HL-60 (cell line): Measurements from ENCODE around the gene CHD5.

Experiments used
- DNase-seq, 2 experiments: peaks; one replicate each; pipeline ENCODE4 v3.0.0-alpha.2; 2010 to 2020; ENCODE audit warnings: low read depth in 1 of 2, low spot score in 1 of 2
- H3K27ac ChIP-seq: fragments of 250-450 bp; sonication (Bioruptor Pico); replicated peaks from 2 replicates; pipeline ENCODE4 v1.5.1; 2020; ENCODE audit warnings: mild to moderate bottlenecking, moderate library complexity
- H3K27me3 ChIP-seq: fragments of 250-450 bp; sonication (Bioruptor Pico); 2 replicates; pipeline ENCODE4 v1.5.1; 2021; ENCODE audit warnings: mild to moderate bottlenecking, moderate library complexity; ENCODE audit not compliant: insufficient read depth, poor library complexity, severe bottlenecking
- H3K4me3 ChIP-seq: replicated peaks from 2 replicates; pipeline ENCODE4 v1.5.1; 2011; ENCODE audit warnings: mild to moderate bottlenecking, control low read depth, low read length; ENCODE audit not compliant: insufficient read depth
- GABPA ChIP-seq: IDR thresholded peaks from 2 replicates; pipeline ENCODE4 v1.6.1; 2012; ENCODE audit warnings: low read depth
- POLR2AphosphoS5 ChIP-seq: IDR thresholded peaks from 2 replicates; pipeline ENCODE4 v1.6.1; 2012; ENCODE audit warnings: low read depth
- SPI1 ChIP-seq: IDR thresholded peaks from 2 replicates; pipeline ENCODE4 v1.6.1; 2012; ENCODE audit warnings: low read depth, mild to moderate bottlenecking, borderline replicate concordance
- TF ChIP-seq, protein P1 (sequence below): IDR thresholded peaks from one replicate; pipeline ENCODE4 v1.5.1; 2011; ENCODE audit warnings: low read length, control low read depth, inconsistent platforms; ENCODE audit not compliant: insufficient read depth
- TF ChIP-seq, protein P2 (sequence below): IDR thresholded peaks from 2 replicates; pipeline ENCODE4 v1.6.1; 2012; ENCODE audit warnings: low read depth; ENCODE audit not compliant: insufficient replicate concordance

Gene CHD5

DNA sequence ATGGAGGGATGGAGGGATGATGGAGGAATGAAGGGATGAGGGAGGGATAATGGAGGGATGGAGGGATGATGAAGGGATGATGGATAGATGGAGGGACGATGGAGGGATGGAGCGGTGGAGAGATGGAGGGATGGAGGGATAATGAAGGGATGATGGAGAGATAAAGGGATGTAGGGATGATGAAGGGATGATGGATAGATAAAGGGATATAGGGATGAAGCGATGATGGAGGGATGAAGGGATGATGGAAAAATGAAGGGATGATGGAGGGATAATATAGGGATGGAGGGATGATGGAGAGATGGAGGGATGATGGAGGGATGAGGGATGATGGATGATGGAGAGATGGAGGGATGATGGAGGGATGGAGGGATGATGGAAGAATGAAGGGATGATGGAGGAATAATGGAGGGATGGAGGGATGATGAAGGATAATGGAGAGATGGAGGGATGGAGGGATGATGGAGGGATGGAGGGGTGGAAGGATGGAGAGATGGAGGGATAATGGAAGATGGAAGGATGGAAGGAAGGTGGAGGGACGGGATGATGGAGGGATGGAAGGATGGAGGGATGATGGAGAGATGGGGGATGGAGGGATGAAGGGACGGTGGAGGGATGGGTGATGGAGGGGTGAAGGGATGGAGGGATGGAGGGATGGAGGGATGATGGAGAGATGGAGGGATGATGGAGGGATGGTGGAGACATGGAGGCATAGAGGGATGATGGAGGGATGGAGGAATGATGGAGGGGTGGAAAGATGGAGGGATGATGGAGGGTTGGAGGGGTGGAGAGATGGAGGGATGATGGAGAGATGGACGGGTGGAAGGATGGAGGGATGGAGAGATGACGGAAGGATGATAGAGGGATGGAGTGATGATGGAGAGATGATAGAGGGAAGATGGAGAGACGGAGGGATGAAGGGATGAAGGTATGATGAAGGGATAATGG, 72.4 kb downstream of the CHD5 start:
- Histone ChIP-seq H3K27ac (no peak overlapping the region), H3K4me3 (no peak overlapping the region), H3K27me3 (peaks cover 5% of the 10 kb centered on the region)
- TF ChIP-seq POLR2AphosphoS5 (no peak), GABPA (no peak), SPI1 (no peak)
- TF ChIP-seq, protein P1, sequence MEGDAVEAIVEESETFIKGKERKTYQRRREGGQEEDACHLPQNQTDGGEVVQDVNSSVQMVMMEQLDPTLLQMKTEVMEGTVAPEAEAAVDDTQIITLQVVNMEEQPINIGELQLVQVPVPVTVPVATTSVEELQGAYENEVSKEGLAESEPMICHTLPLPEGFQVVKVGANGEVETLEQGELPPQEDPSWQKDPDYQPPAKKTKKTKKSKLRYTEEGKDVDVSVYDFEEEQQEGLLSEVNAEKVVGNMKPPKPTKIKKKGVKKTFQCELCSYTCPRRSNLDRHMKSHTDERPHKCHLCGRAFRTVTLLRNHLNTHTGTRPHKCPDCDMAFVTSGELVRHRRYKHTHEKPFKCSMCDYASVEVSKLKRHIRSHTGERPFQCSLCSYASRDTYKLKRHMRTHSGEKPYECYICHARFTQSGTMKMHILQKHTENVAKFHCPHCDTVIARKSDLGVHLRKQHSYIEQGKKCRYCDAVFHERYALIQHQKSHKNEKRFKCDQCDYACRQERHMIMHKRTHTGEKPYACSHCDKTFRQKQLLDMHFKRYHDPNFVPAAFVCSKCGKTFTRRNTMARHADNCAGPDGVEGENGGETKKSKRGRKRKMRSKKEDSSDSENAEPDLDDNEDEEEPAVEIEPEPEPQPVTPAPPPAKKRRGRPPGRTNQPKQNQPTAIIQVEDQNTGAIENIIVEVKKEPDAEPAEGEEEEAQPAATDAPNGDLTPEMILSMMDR = no peak
- TF ChIP-seq, protein P2, sequence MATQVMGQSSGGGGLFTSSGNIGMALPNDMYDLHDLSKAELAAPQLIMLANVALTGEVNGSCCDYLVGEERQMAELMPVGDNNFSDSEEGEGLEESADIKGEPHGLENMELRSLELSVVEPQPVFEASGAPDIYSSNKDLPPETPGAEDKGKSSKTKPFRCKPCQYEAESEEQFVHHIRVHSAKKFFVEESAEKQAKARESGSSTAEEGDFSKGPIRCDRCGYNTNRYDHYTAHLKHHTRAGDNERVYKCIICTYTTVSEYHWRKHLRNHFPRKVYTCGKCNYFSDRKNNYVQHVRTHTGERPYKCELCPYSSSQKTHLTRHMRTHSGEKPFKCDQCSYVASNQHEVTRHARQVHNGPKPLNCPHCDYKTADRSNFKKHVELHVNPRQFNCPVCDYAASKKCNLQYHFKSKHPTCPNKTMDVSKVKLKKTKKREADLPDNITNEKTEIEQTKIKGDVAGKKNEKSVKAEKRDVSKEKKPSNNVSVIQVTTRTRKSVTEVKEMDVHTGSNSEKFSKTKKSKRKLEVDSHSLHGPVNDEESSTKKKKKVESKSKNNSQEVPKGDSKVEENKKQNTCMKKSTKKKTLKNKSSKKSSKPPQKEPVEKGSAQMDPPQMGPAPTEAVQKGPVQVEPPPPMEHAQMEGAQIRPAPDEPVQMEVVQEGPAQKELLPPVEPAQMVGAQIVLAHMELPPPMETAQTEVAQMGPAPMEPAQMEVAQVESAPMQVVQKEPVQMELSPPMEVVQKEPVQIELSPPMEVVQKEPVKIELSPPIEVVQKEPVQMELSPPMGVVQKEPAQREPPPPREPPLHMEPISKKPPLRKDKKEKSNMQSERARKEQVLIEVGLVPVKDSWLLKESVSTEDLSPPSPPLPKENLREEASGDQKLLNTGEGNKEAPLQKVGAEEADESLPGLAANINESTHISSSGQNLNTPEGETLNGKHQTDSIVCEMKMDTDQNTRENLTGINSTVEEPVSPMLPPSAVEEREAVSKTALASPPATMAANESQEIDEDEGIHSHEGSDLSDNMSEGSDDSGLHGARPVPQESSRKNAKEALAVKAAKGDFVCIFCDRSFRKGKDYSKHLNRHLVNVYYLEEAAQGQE = no peak
- DNase-seq = no peak

DNA sequence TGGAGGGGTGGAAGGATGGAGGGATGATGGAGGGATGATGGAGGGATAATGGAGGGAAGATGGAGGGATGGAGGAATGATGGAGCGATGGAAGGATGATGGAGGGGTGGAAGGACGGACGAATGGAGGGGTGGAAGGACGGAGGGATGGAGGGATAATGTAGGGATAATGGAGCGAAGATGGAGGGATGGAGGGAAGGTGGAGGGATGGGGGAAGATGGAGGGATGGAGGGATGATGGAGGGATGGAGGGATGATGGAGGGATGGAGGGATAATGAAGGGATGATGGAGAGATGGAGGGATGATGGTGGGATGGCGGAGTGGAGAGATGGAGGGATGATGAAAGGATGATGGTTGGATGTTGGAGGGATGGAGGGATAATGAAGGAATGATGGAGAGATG, 73.1 kb downstream of the CHD5 start:
- H3K27ac ChIP-seq = no peak overlapping the region
- peaks cover 5% of the 10 kb centered on the region for H3K27me3 ChIP-seq
- H3K4me3 ChIP-seq = no peak overlapping the region
- no peak for DNase-seq
- TF ChIP-seq, protein P1 = no peak
- TF ChIP-seq POLR2AphosphoS5 (no peak), SPI1 (no peak), GABPA (no peak)
- TF ChIP-seq, protein P2 = no peak

DNA sequence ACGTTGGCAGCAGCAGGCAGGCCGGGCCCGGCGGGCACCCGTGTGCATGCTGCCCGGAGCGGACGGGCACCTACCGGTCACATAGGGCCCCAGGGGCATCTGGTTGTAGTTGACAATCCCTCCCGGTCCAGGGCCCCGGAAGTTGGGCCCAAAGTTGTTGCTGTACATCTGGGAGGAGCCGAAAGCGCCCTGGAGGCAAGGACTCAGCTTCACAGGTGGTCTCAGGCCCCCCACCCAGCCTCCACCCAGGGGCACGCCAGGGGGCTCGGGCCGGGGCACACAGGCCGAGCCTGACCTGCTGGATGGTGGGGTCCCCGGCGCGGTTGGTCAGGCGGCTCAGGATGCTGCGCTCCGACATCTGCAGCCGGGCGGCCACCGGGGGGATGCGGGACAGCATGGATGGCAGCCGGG, 73.8 kb downstream of the CHD5 start:
- peaks cover 5% of the 10 kb centered on the region for H3K27me3 ChIP-seq
- H3K4me3 ChIP-seq = no peak overlapping the region
- TF ChIP-seq, protein P1 = no peak
- no peak for TF ChIP-seq POLR2AphosphoS5
- TF ChIP-seq GABPA = no peak
- TF ChIP-seq, protein P2 = no peak
- no peak for TF ChIP-seq SPI1
- no peak overlapping the region for H3K27ac ChIP-seq
- no peak for DNase-seq
